RPMI7951 (cell line): ENCODE results near the gene GLB1L3. TPM values are rescaled to one million over a fixed set of nuclear protein-coding genes. Genes with fewer than 3 reads are reported as not detected.
"Not testable (repeated sequence)": the region's sequence is repeated elsewhere in the genome, so short reads cannot be mapped to it uniquely, and the experiment has no call there.

Source experiments
- DNase-seq: peaks from one replicate; pipeline ENCODE4 v3.0.0-alpha.2; 2012; ENCODE audit warnings: low read depth
- total RNA-seq: library from RNA; depleted of rRNA; stranded (reverse); fragments of >200 nt; shearing (Covaris generic); gene quantifications from 2 replicates; pipeline ENCODE4 v1.2.3, GENCODE V29; 2014

The GLB1L3 gene
- total RNA-seq, 1 experiment from 2014 or later: not detected

GRCh38 chr11:134343646-134344045 is 67.5 kb downstream of the GLB1L3 start:
- DNase-seq: no peak

GRCh38 chr11:134344497-134345236 is 68.5 kb downstream of the GLB1L3 start:
- DNase-seq: not testable (repeated sequence)

GRCh38 chr11:134345237-134345550 is 69.0 kb downstream of the GLB1L3 start:
- DNase-seq: no peak

GRCh38 chr11:134346101-134346975 is 70.2 kb downstream of the GLB1L3 start:
- DNase-seq: no peak

GRCh38 chr11:134346976-134347350 is 70.8 kb downstream of the GLB1L3 start:
- DNase-seq: no peak

- DNase-seq: no peak
Observed at GRCh38 chr11:134347441-134347840, 71.3 kb downstream of the GLB1L3 start.

- no peak for DNase-seq
Observed at GRCh38 chr11:134349109-134349801, 73.1 kb downstream of the GLB1L3 start.

GRCh38 chr11:134349802-134350355 is 73.7 kb downstream of the GLB1L3 start:
- no peak for DNase-seq

GRCh38 chr11:134350381-134350780 is 74.2 kb downstream of the GLB1L3 start:
- DNase-seq: no peak

GRCh38 chr11:134352111-134352510 is 75.9 kb downstream of the GLB1L3 start:
- DNase-seq: no peak

GRCh38 chr11:134355136-134355535 is 79.0 kb downstream of the GLB1L3 start:
- DNase-seq: no peak

GRCh38 chr11:134355656-134356055 is 79.5 kb downstream of the GLB1L3 start:
- DNase-seq: no peak

- DNase-seq: no peak
Observed at GRCh38 chr11:134356656-134357544, 80.7 kb downstream of the GLB1L3 start.

GRCh38 chr11:134357545-134357839 is 81.3 kb downstream of the GLB1L3 start:
- no peak for DNase-seq

- no peak for DNase-seq
Observed at GRCh38 chr11:134358165-134358855, 82.1 kb downstream of the GLB1L3 start.

GRCh38 chr11:134358856-134359490 is 82.8 kb downstream of the GLB1L3 start:
- DNase-seq: no peak

- DNase-seq: no peak
Observed at GRCh38 chr11:134359646-134360045, 83.5 kb downstream of the GLB1L3 start.

- DNase-seq: peak; percentile 27
Observed at GRCh38 chr11:134360050-134360835, 84.1 kb downstream of the GLB1L3 start.

- no peak for DNase-seq
Observed at GRCh38 chr11:134361661-134362060, 85.5 kb downstream of the GLB1L3 start.
